Colonic mucosa (tissue), 4 donors: ENCODE measurements around the gene RIN3. TPM values are rescaled to one million over a fixed set of nuclear protein-coding genes. Genes with fewer than 3 reads are reported as not detected.

Experiments
- DNase-seq: peaks from one replicate; pipeline ENCODE4 v3.0.0-alpha.2; 2020
- H3K27ac ChIP-seq: fragments of 200-600 bp; one replicate; pipeline ENCODE4 v1.8.0; 2021
- H3K27me3 ChIP-seq: fragments of 200-600 bp; one replicate; pipeline ENCODE4 v1.8.0; 2021
- H3K36me3 ChIP-seq: fragments of 200-600 bp; one replicate; pipeline ENCODE4 v1.8.0; 2021
- H3K4me1 ChIP-seq: fragments of 200-600 bp; one replicate; pipeline ENCODE4 v1.8.0; 2021; ENCODE audit warnings: mild to moderate bottlenecking
- H3K4me3 ChIP-seq: fragments of 200-600 bp; one replicate; pipeline ENCODE4 v1.8.0; 2021
- H3K9ac ChIP-seq, 2 donors: one replicate each; pipeline ENCODE4 v1.7.0; 2013; ENCODE audit warnings: control low read depth in 2 of 2, low read depth in 2 of 2, low read length in 2 of 2
- H3K9me3 ChIP-seq: fragments of 200-600 bp; one replicate; pipeline ENCODE4 v1.8.0; 2021
- intact Hi-C: fragments of 100-400 bp; cut with DNase I; formaldehyde crosslinking; loops from one replicate; pipeline ENCODE4 v1.14.1; 2022
- total RNA-seq, 2 donors: library from RNA; stranded (reverse); fragmentation: NEBNext Ultra II Directional in 1 of 2; extraction: Animal tissue kit (Norgen Biotek cat#: 25700) in 1 of 2; gene quantifications; one replicate each; pipeline ENCODE4 v1.2.1, GENCODE V29; 2021
- TF ChIP-seq, protein P1 (sequence below): fragments of 200-600 bp; IDR thresholded peaks from one replicate; pipeline ENCODE4 v1.8.0; 2022; ENCODE audit warnings: antibody characterized with exemption, mild to moderate bottlenecking
- donor health status: healthy.
- donor health status: DM: no; HTN: no; CAD: no.
- donor health status: DM: no; HTN: no; CAD: no.

Gene RIN3
- total RNA-seq, 2 donors from 2014 or later, result 18.4 to 23.2 TPM

DNA sequence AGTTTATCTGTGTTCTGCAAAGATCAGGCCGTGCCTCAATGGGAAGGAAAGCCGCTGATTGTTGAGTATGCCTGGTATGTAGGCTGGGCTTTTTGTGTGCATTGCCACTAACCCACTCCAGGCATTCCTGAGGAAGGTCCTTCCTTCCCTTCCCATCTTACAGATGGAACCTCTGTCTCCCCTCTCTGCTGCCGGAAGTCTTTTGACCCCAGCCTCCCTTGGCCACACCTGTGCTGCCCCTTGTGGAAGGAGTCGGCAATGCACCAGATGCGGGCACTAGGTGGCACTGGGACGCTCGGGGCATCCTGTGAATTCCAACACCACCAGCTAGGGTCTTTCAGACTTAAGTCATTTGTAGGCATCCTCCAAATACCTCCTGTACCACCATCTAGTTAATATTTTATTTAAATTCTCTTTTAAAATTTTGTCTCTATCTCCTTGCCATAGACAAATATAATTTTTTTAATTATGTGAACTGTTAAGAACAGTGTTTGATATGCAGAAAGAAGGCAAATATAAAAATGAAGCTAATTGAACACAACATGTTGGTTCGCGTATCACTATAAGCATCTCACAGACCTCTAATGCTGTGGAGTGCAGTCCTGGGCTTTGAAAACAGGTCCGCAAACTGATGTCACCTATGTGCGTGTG lies 99.6 kb downstream of the RIN3 start:
- DNase-seq, result peak; percentile 64

DNA sequence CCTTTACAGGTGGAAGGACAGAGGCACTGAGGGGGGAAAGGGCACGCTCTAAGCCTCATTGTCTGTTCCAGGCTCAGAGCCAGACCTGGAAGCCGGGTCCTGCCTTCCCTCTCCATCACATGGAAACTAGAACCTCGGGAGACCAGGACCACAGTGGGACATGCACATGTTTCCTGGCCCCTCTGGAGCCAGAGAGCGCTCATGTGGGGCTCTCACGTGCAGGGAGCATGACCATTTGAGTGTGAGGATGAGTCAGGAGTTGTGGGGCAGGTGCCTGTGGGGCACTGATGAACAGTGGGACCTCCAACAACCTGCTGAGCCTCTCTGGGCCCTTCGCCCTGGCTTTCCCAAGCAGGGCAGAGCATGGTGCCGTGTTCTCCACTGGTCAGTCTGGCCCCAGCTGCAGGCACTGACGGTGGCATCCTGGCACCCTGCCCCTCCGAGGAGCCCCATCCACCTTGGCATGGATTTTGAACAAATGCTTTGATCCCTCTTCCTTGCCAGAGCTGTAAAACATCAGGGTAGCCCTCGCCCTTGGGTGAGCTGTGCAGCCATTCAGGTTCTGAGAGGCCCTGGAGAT lies 100.2 kb downstream of the RIN3 start:
- no peak overlapping the region for H3K27ac ChIP-seq
- H3K4me1 ChIP-seq, result peaks cover 4% of the 10 kb centered on the region
- intact Hi-C loops, result no loop called here
- no peaks in the 10 kb centered on the region for H3K27me3 ChIP-seq
- H3K9me3 ChIP-seq, result no peaks in the 10 kb centered on the region
- no peak overlapping the region for H3K9ac ChIP-seq
- no peak overlapping the region for H3K4me3 ChIP-seq
- TF ChIP-seq, protein P1, sequence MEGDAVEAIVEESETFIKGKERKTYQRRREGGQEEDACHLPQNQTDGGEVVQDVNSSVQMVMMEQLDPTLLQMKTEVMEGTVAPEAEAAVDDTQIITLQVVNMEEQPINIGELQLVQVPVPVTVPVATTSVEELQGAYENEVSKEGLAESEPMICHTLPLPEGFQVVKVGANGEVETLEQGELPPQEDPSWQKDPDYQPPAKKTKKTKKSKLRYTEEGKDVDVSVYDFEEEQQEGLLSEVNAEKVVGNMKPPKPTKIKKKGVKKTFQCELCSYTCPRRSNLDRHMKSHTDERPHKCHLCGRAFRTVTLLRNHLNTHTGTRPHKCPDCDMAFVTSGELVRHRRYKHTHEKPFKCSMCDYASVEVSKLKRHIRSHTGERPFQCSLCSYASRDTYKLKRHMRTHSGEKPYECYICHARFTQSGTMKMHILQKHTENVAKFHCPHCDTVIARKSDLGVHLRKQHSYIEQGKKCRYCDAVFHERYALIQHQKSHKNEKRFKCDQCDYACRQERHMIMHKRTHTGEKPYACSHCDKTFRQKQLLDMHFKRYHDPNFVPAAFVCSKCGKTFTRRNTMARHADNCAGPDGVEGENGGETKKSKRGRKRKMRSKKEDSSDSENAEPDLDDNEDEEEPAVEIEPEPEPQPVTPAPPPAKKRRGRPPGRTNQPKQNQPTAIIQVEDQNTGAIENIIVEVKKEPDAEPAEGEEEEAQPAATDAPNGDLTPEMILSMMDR, result no peak
- DNase-seq, result no peak
- no peaks in the 10 kb centered on the region for H3K36me3 ChIP-seq

More for the DNA sequence above, 99.6 kb downstream of the RIN3 start:
- TF ChIP-seq, protein P1, result peak; percentile 82
- Histone ChIP-seq H3K4me3 (no peak overlapping the region), H3K27ac (no peak overlapping the region), H3K9ac (no peak overlapping the region), H3K9me3 (no peaks in the 10 kb centered on the region), H3K36me3 (no peaks in the 10 kb centered on the region), H3K4me1 (peaks cover 4% of the 10 kb centered on the region), H3K27me3 (no peaks in the 10 kb centered on the region)
- intact Hi-C loops, result no loop called here

DNA sequence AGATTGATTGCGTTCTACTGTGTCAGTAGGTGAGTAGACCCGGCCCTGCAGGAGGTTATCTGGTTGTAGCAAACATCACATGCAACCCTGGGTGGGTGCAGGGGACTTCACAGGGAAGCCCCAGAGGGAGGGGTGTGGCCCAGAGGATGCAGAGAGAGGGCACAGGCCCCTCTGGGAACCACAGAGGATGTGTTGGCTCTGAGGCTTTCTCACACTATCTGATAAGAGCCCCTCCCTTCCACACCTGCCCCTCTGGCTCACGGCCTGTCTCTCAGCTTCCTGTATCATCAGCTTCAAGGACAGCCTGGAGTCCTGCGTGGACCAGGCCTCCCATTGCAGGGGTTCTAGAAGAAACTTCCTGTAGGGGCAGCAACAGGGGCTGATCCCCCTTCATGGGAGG lies 101.9 kb downstream of the RIN3 start:
- no peak overlapping the region for H3K27ac ChIP-seq
- TF ChIP-seq, protein P1, result no peak

DNA sequence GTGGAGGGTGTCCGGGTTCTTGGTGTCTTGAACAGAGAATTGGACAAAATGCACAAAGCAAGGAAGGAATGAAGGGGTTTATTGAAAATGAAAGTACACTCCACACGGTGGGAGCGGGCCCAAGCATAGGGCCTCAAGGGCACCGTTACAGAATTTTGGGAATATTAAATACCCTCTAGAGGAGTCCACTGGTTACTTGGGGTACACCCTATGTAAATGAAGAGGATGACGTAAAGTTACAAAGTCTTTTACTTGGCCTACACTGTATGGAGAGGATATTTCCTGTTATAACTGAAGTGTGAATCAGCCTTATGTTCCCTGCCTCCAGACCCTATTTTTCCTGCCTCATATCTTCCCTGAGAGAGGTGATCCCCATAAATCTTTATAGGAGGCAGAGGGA lies 102.6 kb downstream of the RIN3 start:
- no peaks in the 10 kb centered on the region for H3K27me3 ChIP-seq
- TF ChIP-seq, protein P1, result no peak

More for the DNA sequence above, 101.9 kb downstream of the RIN3 start:
- Histone ChIP-seq H3K9ac (no peak overlapping the region), H3K4me1 (peaks cover 4% of the 10 kb centered on the region), H3K4me3 (no peak overlapping the region), H3K36me3 (no peaks in the 10 kb centered on the region), H3K27me3 (no peaks in the 10 kb centered on the region), H3K9me3 (no peaks in the 10 kb centered on the region)
- intact Hi-C loops, result no loop called here
- no peak for DNase-seq

DNA sequence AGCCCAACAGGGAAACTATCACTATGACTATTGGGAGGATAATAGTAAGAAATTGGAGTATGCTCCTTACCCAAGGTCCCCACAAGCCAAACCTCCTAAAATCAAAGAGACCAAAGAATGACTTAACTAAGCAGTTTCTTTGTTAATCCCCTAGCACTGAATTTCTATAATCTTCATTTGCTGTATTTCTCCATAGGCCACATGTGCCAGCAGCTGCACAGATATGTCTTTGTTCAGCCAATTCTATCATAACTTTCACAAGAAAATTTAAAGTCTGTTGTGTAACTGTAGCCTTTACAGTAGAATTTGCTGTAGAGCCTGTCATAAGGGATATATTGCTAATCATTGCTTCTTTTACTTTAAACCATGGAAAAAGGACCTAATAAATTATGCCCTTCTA lies 104.0 kb downstream of the RIN3 start:
- no peak overlapping the region for H3K27ac ChIP-seq
- intact Hi-C loops, result no loop called here
- H3K27me3 ChIP-seq, result no peaks in the 10 kb centered on the region
- no peak overlapping the region for H3K9ac ChIP-seq
- no peaks in the 10 kb centered on the region for H3K36me3 ChIP-seq
- no peak overlapping the region for H3K4me3 ChIP-seq
- no peak for DNase-seq
- no peaks in the 10 kb centered on the region for H3K4me1 ChIP-seq
- H3K9me3 ChIP-seq, result no peaks in the 10 kb centered on the region
- TF ChIP-seq, protein P1, result no peak

More for the DNA sequence above, 102.6 kb downstream of the RIN3 start:
- peaks cover under 1% of the 10 kb centered on the region for H3K4me1 ChIP-seq
- no peak overlapping the region for H3K27ac ChIP-seq
- no peak overlapping the region for H3K9ac ChIP-seq
- intact Hi-C loops, result no loop called here
- H3K4me3 ChIP-seq, result no peak overlapping the region
- no peaks in the 10 kb centered on the region for H3K36me3 ChIP-seq
- no peak for DNase-seq
- H3K9me3 ChIP-seq, result no peaks in the 10 kb centered on the region
